M059J (cell line): Measurements from ENCODE around the gene ANKRD33B. TPM values are rescaled to one million over a fixed set of nuclear protein-coding genes. Genes with fewer than 3 reads are reported as not detected.

Experiments
- DNase-seq: peaks from one replicate; pipeline ENCODE4 v3.0.0-alpha.2; 2012; ENCODE audit warnings: low read depth
- total RNA-seq: library from RNA; depleted of rRNA; stranded (reverse); fragments of >200 nt; shearing (Covaris generic); gene quantifications from 2 replicates; pipeline ENCODE4 v1.2.3, GENCODE V29; 2014

The ANKRD33B gene
- total RNA-seq, 1 experiment from 2014 or later: 1.9 TPM

DNA sequence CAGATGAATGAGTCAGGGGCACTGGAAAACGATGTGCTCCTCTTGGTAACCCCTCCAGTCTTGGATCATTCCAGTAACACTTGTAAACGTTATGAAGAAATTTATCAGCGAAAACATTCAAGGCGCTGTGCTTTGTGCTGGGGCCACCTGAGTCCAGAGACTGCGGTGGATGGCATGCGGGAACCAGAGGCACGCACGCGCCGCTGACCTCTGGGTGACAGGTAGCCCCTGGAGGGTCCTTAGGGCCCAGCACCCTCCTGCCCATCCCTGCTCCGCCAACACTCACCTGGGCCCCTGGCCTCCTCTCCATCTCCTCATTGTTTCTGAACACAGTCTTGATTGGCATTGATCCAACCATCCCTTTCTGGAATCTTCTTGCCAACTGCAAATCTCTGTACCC is 110.2 kb downstream of the ANKRD33B start:
- no peak for DNase-seq

DNA sequence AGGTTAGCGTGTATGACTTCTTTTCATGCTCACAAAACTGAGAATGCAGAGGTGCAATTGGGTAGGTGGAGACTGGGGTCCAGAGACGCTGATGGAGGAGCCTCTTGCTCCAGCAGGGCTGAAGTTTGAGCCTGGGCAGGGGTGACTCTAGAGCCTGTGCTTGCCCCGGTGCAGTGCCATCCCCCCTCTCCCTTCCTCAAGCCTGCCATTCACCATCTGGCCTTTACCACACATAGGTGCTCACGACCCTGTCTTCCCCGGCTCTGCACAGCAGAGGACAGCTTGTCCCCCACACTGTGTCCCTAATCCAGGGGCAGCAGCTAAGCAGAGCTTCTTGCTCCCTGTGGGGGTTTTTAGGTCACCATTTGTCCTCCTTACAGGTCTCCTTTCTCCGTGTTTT is 110.7 kb downstream of the ANKRD33B start:
- no peak for DNase-seq

DNA sequence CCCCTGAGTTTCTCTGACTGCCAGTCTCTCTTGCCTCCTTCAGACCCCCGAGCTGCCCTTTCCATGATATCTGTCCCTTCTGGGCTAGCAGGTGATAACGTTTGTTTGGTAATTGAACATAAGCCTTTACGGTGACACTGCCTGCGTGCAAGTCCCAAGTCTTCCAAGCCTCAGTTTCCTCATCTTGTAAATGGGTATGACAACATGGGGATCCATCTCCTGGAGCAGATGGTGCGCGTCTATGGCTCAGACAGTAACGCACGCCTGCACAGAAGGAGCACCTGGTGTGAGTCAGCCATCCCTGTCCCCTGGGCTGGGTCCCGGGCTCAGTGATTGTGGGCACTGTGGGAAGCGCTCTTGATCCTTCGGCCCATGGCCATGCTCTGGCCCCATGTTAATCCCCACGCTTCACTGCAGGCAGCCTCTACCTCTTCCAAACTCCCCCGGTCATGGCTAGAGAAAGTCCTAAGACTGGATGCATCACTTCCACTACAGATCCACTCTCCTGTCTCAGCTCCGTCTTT is 111.4 kb downstream of the ANKRD33B start:
- no peak for DNase-seq

DNA sequence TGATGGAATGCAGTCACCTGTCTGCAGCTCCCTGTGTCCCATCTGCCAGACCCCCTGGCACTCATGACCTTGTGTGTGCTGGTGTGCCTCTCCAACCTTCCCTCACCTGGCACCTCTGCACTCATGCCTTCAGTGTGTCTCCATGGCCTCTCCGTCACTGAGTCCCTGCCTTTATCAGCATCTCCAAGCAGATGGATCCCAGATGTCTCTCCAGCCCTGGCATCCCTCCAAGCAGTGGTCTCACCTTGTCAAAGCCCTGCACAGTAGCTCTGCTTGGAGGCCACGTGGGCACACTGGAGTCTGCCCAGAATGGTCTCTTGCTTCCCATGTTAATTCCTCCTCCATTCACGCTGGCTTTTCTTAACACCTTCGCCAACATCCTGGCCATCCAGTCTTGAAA is 112.4 kb downstream of the ANKRD33B start:
- peak; percentile 25 for DNase-seq

DNA sequence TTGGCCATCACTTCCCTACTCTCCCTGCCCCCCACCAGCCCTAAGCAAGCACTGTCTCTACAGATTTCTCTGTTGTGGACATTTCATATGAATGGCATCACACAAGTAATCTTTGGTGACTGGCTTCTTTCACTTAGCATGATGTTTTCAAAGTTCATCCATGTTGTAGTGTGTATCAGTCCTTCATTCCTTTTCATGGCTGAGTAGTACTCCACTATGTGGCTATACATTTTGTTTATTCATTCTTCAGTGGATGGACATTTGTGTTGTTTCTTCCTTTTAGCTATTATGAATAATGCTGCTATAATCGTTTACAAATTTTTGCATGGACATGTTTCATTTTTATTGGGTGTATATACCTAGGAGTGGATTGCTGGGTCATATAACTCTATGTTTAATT is 113.1 kb downstream of the ANKRD33B start:
- DNase-seq: no peak

DNA sequence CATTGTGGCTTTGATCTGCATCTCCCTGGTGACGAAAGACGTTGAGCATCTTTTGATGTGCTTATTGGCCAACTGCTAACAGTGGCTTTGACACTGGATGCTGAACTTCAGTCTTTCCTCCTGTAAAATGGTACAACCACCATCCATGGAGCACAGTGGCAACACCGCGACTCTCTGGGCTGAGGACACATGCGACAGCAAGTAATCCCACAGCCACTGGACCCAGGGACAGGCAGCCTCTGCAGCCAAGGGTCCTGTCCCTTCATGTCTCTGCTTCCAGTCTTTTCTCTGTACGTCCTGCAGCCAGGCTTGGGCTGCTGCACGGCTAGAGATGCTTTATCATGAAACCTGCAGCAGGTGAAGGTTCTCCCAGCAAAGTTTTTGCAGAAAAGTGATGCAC is 113.7 kb downstream of the ANKRD33B start:
- no peak for DNase-seq

DNA sequence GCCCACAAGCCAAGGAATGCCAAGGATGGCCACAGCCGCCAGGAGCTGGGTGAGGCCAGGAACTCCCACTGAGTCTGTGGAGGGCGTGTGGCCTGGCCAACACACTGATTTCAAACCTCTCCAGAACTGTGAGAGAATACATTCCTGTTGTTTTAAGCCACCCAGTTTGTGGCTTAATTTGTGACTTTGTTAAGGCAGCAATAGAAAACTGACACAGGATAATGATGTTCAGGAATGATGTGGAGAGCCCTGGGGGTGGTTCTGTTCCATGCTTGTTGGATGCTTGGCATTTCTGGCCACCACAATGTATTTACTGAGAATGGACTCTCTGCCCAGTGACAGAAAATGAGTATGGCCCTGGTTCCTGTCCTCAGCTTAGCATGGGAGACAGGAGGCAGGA is 114.4 kb downstream of the ANKRD33B start:
- DNase-seq: peak; percentile 88

DNA sequence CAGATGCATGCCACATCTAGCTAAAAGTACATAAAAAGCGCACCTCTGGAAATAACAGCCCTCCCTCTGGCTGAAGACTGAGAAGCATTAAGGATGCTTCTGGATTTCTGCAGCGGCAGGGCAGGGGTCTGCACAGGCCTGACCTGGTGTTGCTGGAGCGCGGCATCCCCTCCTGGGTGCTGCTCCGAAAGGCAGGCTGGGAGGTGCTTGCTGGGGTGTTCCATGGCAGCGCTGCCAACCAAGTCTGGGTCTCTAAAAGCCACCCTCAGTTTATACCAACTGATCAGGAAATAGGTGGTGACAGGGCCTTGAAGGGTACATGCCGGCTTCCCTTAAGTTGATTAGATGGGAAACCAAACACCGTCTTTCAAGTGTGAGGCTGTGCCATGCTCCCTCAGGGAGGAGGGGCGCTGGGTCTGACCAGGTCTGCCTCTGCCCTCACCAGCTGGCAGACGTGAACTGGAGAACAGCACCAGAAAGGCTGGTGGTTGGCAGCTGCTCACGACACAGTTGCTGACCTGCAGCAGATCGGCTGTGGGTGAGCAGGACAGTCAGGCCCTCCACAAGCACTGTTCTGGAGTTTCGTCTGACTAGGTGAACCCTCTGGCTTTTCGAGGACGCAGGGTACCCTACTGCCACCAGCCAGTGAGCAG is 115.6 kb downstream of the ANKRD33B start:
- no peak for DNase-seq

DNA sequence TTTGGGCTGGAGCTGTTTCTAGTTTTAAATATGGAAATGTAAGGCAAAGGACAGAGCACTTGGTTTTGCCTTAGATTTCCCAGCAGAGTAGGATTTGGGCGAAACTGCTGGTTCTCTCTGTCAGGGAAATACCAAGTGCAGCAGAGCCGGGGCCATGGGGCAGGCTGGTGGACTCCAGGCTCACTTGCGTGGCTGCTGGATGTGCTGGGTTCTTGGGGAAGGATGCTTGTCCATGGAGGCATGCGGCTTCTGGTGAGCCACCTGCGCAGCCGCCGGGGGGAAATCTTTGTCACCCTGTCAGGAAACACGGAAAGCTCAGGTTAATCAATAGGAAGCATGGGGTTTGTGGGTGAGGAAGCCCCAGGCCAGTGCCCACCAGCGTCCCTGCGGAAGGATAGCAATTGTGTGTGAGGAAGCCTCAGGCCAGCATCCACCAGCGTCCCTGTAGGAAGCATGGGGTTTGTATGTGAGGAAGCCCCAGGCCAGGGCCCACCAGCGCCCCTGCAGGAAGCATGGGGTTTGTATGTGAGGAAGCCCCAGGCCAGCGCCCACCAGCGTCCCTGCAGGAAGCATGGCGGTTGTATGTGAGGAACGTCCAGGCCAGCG is 117.1 kb downstream of the ANKRD33B start:
- DNase-seq: no peak

DNA sequence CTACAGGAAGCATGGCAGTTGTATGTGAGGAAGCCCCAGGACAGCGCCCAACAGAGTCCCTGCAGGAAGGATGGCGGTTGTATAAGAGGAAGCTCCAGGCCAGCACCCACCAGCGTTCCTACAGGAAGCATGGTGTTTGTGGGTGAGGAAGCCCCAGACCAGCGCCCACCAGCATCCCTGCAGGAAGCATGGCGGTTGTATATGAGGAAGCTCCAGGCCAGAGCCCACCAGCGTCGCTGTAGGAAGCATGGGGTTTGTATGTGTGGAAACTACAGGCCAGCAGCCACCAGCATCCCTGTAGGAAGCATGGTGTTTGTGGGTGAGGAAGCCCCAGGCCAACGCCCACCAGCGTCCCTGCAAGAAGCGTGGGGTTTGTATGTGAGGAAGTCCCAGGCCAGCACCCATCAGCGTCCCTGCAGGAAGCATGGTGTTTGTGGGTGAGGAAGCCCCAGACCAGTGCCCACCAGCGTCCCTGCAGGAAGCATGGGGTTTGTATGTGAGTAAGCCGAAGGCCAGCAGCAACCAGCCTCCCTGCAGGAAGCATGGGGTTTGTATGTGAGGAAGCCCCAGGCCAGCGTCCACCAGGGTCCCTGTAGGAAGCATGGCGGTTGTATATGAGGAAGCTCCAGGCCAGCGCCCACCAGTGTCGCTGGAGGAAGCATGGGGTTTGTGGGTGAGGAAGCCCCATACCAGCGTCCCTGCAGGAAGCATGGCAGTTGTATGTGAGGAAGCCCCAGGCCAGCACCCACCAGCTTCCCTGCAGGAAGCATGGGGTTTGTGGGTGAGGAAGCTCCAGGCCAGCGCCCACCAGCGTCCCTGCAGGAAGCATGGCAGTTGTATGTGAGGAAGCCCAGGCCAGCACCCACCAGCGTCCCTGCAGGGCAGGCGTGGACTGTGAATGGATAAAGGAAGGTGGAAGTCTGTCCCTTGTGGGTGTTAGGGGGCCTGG is 118.1 kb downstream of the ANKRD33B start:
- no peak for DNase-seq

DNA sequence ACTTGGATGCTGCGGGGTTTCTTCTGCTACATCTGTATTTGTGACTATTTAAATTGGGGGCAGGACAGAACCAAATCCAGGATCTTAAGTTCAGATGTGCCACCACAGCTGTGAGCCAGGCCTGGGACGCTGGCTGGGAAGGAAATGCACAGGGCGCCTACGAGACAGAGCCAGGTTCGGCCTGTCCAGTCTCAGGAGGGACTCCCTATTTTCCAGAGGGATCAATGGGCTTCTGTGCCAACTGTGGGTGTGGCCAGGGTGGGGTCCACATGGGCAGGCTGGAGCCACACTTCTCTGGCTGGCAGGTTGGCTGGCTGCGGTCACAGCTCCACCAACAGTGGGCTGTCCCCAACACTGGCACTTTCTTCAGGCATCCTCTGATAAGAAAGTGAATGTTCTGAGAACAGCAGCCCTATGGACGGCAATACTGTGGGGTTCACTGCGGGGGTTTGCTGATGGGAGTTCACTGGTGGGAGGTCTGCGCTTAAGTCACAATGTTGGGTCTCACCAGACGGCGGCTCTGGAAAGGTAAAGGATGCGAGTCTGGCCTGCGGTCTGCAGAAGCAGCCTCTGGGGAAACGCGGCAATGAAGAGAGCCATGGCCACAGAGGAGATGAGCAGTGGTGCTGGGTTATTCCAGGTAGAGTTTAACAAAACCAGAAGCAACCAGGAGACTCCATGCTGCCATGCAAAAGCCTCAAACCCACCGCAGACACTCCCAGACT is 119.1 kb downstream of the ANKRD33B start:
- no peak for DNase-seq

DNA sequence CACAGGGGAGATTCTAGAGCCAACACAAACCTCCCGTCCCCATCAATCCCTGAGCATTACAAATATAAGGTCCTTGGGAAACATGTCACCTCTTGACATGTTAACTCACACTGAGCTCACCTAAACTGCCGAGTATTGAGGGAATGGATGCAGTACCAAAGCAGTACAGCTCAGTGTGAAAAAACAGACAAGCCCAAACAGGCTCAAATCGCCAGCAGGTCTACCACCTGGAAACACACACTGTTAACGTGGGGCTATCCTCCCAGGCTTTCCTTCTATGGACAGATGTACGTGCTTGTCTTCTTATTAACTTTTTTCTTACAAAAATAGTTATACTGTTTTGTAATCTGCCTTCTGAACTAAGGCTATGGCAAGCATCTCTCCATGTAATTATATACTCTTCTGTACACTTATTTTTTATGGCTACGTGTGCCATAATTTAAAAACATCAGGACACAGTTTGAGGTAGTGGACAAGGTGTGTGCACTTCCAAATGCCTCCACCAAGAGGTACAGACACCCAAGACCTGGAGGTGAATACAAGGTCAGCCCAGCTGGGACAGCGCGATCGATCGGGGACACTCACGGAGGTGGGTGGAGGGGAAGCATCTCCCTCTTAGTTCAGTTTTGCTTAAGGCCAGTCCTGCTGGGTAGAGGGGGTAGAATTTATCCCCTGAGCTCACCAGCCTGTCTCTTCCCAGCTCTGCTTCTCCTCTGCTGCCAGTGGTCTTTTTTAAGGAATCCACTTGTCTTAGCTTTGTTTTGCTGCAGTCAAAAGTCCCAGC is 120.6 kb downstream of the ANKRD33B start:
- DNase-seq: no peak

DNA sequence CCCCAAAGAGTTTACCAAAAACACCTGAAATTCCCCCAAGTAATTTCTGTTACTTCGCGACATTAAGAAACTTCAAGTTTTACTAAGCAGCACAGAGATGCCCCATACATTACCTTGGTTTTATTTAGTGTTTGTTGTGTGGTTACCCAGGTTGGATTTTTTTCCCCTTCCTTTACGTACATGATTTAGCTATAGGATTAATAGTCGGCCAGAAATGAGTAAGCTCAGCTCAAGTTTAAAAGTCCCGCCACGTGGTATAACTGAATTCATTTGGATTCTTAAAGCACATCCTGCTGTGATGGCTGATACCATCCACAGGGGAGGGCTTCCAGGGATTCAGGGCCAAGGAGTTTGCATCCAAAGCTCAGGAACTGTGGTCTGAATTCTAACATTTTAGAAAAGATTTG is 121.2 kb downstream of the ANKRD33B start:
- DNase-seq: no peak

DNA sequence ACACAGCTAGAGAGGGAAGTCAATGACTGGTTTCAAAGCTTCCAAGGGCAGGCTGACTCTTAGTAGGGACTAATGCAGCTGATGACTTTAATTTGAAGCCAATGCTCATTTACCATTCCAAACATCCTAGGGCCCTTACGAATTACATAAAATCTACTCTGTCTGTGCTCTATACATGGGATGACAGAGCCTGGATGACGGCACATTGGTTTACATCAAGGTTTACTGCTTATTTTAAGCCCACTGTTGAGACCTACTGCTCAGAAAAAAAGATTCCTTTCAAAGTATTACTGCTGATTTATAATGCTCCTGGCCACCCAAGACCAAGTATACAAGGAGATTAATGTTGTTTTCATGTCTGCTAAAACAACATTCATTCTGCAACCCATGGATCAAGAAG is 123.0 kb downstream of the ANKRD33B start:
- no peak for DNase-seq

DNA sequence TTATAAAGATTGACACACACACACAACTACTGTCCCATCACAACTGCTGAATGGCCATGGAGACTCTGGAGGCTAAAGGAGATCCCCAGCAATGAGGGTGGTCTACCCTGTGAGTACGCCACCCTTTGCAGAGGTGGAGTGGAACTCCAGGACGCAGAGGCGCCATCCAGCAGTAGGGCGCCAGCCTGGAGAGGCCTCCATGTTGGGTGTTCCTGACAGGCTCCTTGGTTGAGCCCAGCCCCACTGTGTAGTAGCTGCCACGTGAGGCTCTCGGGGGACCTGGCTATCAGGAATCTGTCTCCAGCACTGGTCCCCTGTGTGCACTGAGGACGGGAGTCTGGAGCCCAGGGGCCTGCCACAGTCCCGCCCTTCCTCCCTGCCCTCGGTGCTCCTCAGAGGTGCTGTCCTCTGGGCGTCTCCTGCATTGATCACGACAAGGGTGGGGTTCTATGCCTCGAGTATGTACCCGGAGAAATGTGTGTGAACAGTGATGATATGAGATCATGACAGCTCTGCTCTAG is 124.8 kb downstream of the ANKRD33B start:
- DNase-seq: no peak

DNA sequence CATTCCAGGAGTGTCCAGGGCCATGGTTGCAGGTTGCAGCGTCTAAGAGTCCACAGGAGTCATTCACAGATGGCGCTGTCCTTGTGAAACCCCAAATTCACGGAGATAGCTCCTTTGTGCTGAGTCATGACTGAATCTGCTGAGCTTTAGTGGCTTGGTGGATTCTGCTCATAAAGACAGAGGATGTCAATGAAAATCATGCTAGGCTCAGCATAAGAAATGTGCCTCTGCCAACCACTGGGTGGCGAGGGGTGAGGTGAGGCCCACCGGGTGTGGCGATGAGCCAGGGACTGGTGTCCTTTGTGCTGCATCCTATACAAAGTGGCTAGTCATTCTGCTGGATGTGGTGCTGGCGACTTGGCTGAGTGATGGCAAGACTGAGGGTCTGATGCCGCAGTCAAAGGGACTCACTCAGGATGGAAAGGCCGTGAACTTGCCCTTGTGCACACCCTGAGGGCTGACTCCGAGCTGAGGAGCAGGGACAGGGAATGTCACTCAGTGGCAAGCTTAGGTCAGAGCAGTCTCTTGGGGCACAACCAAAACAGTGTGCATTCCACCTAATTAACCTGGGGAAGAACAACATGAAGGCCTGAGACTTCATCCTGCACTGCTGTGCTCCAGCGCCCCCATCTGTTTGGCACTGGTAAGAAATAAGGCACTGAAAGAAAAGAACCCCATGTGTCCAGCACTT is 125.7 kb downstream of the ANKRD33B start:
- DNase-seq: peak; percentile 64

DNA sequence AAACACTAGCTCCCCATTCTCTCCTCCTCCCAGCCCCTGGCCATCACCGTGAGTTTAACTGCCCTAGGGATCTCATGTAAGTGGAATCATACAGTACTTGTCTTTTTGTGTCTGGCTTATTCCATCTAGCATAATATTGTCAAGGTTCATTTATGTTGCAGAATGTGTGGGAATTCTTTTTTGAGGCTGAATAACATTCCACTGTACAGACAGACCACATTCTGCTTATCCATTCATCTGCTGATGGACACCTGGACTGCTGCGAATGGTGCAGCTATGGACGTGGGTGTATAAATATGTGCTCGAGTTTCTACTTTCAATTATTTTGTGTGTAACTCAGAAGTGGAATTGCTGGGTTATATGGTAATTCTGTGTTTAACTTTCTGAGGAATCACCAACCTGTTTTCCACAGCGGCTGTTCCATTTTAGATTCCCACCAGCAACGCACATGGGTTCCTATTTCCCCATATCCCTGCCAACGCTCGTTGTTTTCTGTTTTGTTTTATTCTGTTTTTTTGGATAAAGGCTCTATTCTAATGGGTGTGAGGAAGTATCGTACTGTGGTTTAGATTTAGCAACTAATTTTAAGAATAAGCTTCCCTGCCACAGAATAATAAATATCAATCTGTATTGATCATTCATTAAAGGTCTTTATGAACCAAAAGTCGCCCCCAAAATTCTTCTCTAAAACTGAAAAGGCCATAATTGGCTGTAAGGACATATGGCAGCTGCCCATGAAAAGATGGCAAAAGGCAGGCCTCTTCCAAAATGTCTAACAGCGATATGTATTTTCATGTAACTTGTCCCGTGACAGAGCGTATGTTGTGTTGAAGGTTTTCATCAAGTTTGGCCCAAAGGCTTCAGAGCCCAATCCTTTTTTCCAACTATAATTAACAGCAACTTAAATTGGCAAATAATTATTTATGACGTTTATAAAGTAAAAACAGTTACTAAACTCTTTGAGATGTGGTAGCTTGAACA is 126.9 kb downstream of the ANKRD33B start:
- no peak for DNase-seq

DNA sequence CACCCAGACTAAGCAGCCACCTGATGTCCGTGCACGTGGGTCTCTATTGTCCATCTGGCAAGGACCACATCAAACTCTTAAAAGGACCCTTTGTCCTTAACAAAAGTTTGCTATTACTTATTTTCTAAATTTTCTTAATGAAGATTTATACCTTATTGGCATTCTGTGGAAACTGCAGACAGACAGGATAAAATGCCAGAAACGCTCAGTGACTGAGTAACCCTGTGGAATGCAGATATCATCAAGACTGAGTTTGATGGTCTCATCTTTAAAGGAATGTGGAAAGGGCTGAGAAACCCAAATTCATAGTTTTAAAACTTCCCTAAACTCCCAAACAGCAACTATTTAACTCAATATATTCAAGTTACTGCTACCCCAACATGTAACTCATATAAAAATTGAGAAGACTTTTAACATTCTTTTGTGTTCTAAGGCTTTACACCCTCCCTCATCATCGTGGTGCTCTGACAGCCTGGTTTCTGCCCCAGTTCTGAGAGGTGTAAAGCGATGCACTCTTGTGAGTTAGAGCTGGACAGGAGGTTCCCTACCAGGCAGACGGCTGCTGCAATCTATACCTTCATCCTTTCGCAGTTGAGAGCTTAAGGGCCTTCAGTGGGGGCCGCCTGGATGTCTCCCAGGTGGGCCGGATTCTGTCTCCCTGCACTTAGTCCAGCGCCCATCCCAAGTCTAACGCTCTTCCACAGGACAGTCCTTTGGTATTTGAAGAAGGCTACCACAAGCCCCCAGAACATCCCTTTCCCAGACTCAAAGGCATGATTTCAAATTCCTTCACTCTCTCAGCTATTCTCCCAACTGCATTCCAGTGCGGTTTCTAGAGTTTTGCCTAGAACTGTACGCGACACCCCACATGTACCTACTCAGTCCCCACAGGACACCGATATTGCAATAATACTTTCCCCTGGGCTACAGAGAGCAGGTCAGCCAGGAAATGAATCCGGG is 128.2 kb downstream of the ANKRD33B start:
- peak; percentile 92 for DNase-seq
